H1 (cell line): ENCODE data around the gene PCSK9. TPM values are rescaled to one million over a fixed set of nuclear protein-coding genes. Genes with fewer than 3 reads are reported as not detected.

Experiments used
- CTCF ChIA-PET: fragments of 300-600 bp; sonication (Branson Sonifier 250); formaldehyde crosslinking; loops from one replicate; lab custom pipeline; 2021; ENCODE audit not compliant: partially characterized antibody; lab: Charles Lee
- POLR2A ChIA-PET: fragments of 300-600 bp; sonication (Branson Sonifier 250); formaldehyde crosslinking; loops from one replicate; lab custom pipeline; 2021; ENCODE audit warnings: inconsistent platforms; ENCODE audit not compliant: partially characterized antibody; lab: Charles Lee
- DNase-seq, 2 experiments: peaks; one replicate each; pipeline versions ENCODE4 v3.0.0 to v3.0.0-alpha.2; 2010 to 2022; ENCODE audit warnings: low spot score in 2 of 2, low read depth in 1 of 2, mixed read lengths in 1 of 2
- FAIRE-seq: peaks from 2 replicates; lab custom pipeline; 2011; peaks lifted over from hg19 to GRCh38; lab: Jason Lieb, UNC
- H2AFZ ChIP-seq: 2 replicates; pipeline ENCODE4 v1.8.1; 2012; ENCODE audit warnings: low read length, inconsistent platforms
- H2AK5ac ChIP-seq: 2 replicates; pipeline ENCODE4 v1.6.1; 2013; ENCODE audit warnings: low read depth, low read length
- H2BK120ac ChIP-seq: replicated peaks from 2 replicates; pipeline ENCODE3; 2013; ENCODE audit warnings: low read depth, low read length, inconsistent platforms
- H2BK12ac ChIP-seq: 2 replicates; pipeline ENCODE4 v1.6.1; 2013; ENCODE audit warnings: low read depth, low read length
- H2BK15ac ChIP-seq: 2 replicates; pipeline ENCODE4 v1.6.1; 2013; ENCODE audit warnings: low read length
- H2BK20ac ChIP-seq: 2 replicates; pipeline ENCODE4 v1.6.1; 2013; ENCODE audit warnings: low read length
- H2BK5ac ChIP-seq: 2 replicates; pipeline ENCODE4 v1.6.1; 2013; ENCODE audit warnings: low read depth, low read length
- H3K14ac ChIP-seq: 2 replicates; pipeline ENCODE4 v1.6.1; 2013; ENCODE audit warnings: inconsistent platforms; ENCODE audit not compliant: insufficient read length
- H3K18ac ChIP-seq: 2 replicates; pipeline ENCODE4 v1.6.1; 2013; ENCODE audit warnings: low read length; ENCODE audit errors: extremely low read depth
- H3K23ac ChIP-seq: 2 replicates; pipeline ENCODE4 v1.6.1; 2013; ENCODE audit warnings: inconsistent platforms; ENCODE audit not compliant: insufficient read length
- H3K23me2 ChIP-seq: 2 replicates; pipeline ENCODE4 v1.6.1; 2013; ENCODE audit warnings: low read depth, low read length
- H3K27ac ChIP-seq: 2 replicates; pipeline ENCODE4 v1.6.1; 2011; ENCODE audit warnings: low read depth, low read length, inconsistent platforms
- H3K27me3 ChIP-seq, 4 experiments: replicated peaks in 1 of 4; 1 replicate in 1 of 4; 2 replicates in 3 of 4; pipeline versions ENCODE4 v1.6.1 to v1.8.1; 2011 to 2013; ENCODE audit warnings: low read length in 3 of 4, mild to moderate bottlenecking in 3 of 4, inconsistent platforms in 2 of 4, mixed read lengths in 2 of 4, moderate library complexity in 1 of 4; ENCODE audit not compliant: control insufficient read depth in 3 of 4, insufficient read depth in 3 of 4; ENCODE audit errors: extremely low read depth in 1 of 4
- H3K36me3 ChIP-seq, 4 experiments: 2 replicates each; pipeline versions ENCODE4 v1.6.1 to v1.8.1; 2011 to 2013; ENCODE audit warnings: mild to moderate bottlenecking in 4 of 4, low read length in 3 of 4, moderate library complexity in 2 of 4, control low read depth in 1 of 4, inconsistent platforms in 1 of 4; ENCODE audit not compliant: insufficient read depth in 4 of 4, control insufficient read depth in 2 of 4
- H3K4ac ChIP-seq: replicated peaks from 2 replicates; pipeline ENCODE3; 2013; ENCODE audit warnings: low read length, low read depth, mixed read lengths, inconsistent platforms; ENCODE audit not compliant: insufficient read length
- H3K4me1 ChIP-seq, 4 experiments: replicated peaks in 1 of 4; 1 replicate in 1 of 4; 2 replicates in 3 of 4; pipeline versions ENCODE4 v1.6.1 to v1.8.1; 2011 to 2013; ENCODE audit warnings: low read length in 3 of 4, inconsistent platforms in 2 of 4, mixed read lengths in 1 of 4; ENCODE audit not compliant: insufficient read depth in 4 of 4, control insufficient read depth in 3 of 4
- H3K4me2 ChIP-seq, 2 experiments: 2 replicates each; pipeline versions ENCODE4 v1.6.1 to v1.8.1; 2011 to 2013; ENCODE audit warnings: low read depth in 2 of 2, low read length in 2 of 2, control low read depth in 1 of 2, inconsistent platforms in 1 of 2, mild to moderate bottlenecking in 1 of 2; ENCODE audit not compliant: insufficient read depth in 1 of 2
- H3K4me3 ChIP-seq, 4 experiments: fragments of 200-600, 300-600 bp in 1 of 4; sonication (generic), shearing (Covaris generic), sonication (Bioruptor Twin) in 1 of 4; 2 replicates each; pipeline versions ENCODE4 v1.5.1 to v1.8.1; 2011 to 2016; ENCODE audit warnings: low read length in 4 of 4, low read depth in 3 of 4, control low read depth in 2 of 4, inconsistent platforms in 2 of 4, mild to moderate bottlenecking in 2 of 4, mixed read lengths in 1 of 4, moderate library complexity in 1 of 4; ENCODE audit not compliant: insufficient read depth in 2 of 4; ENCODE audit errors: extremely low read depth in 1 of 4
- H3K56ac ChIP-seq: replicated peaks from 2 replicates; pipeline ENCODE3; 2013; ENCODE audit warnings: low read depth, mild to moderate bottlenecking, mixed read lengths, low read length, inconsistent platforms; ENCODE audit not compliant: insufficient read length
- H3K79me1 ChIP-seq: 2 replicates; pipeline ENCODE4 v1.6.1; 2013; ENCODE audit warnings: low read depth, low read length, control low read depth
- H3K79me2 ChIP-seq, 2 experiments: 2 replicates each; pipeline versions ENCODE4 v1.6.1 to v1.8.1; 2012 to 2013; ENCODE audit warnings: low read length in 2 of 2, mild to moderate bottlenecking in 2 of 2, inconsistent platforms in 1 of 2; ENCODE audit not compliant: insufficient read depth in 2 of 2, control insufficient read depth in 1 of 2
- H3K9ac ChIP-seq, 4 experiments: replicated peaks in 1 of 4; 1 replicate in 1 of 4; 2 replicates in 3 of 4; pipeline versions ENCODE4 v1.6.1 to v1.8.1; 2011 to 2013; ENCODE audit warnings: low read depth in 3 of 4, low read length in 3 of 4, control low read depth in 2 of 4, mild to moderate bottlenecking in 2 of 4, moderate library complexity in 2 of 4, inconsistent platforms in 1 of 4; ENCODE audit errors: extremely low read depth in 1 of 4
- H3K9me3 ChIP-seq, 2 experiments: 2 replicates each; pipeline versions ENCODE4 v1.6.1 to v1.8.1; 2012 to 2013; ENCODE audit warnings: mild to moderate bottlenecking in 2 of 2, moderate library complexity in 2 of 2, control low read depth in 1 of 2, inconsistent platforms in 1 of 2, low read depth in 1 of 2, low read length in 1 of 2, mixed read lengths in 1 of 2; ENCODE audit not compliant: insufficient read depth in 2 of 2
- H4K20me1 ChIP-seq, 2 experiments: replicated peaks in 1 of 2; 2 replicates each; pipeline versions ENCODE3 to v1.8.1; 2011 to 2013; ENCODE audit warnings: inconsistent platforms in 2 of 2, low read length in 2 of 2, mild to moderate bottlenecking in 1 of 2; ENCODE audit not compliant: insufficient read depth in 2 of 2, control insufficient read depth in 1 of 2
- H4K5ac ChIP-seq: 2 replicates; pipeline ENCODE4 v1.6.1; 2013; ENCODE audit warnings: low read length, low read depth, mixed read lengths, inconsistent platforms; ENCODE audit not compliant: insufficient read length
- H4K8ac ChIP-seq: 2 replicates; pipeline ENCODE4 v1.8.0; 2013; ENCODE audit warnings: mild to moderate bottlenecking, moderate library complexity, low read length, inconsistent platforms; ENCODE audit not compliant: insufficient read depth; ENCODE audit errors: extremely low read depth
- H4K91ac ChIP-seq: replicated peaks from 2 replicates; pipeline ENCODE3; 2013; ENCODE audit warnings: low read length, mixed read lengths, inconsistent platforms; ENCODE audit not compliant: insufficient read length
- BACH1 ChIP-seq: IDR thresholded peaks from 2 replicates; pipeline ENCODE4 v1.6.1; 2012; ENCODE audit warnings: low read length, improper control_type of control experiment
- BRCA1 ChIP-seq: IDR thresholded peaks from 2 replicates; pipeline ENCODE4 v1.6.1; 2012; ENCODE audit warnings: low read depth, low read length, improper control_type of control experiment
- CBX5 ChIP-seq: fragments of 300-800, 300-1000 bp; sonication (generic); IDR thresholded peaks from 2 replicates; pipeline ENCODE4 v1.7.1; 2016; ENCODE audit warnings: antibody characterized with exemption, low read length, low read depth
- CHD1 ChIP-seq: IDR thresholded peaks from 2 replicates; pipeline ENCODE4 v1.6.1; 2012; ENCODE audit warnings: low read depth, low read length, improper control_type of control experiment
- CTBP2 ChIP-seq: IDR thresholded peaks from 2 replicates; pipeline ENCODE4 v1.7.0; 2011; ENCODE audit warnings: borderline replicate concordance, mild to moderate bottlenecking, moderate library complexity, mixed read lengths, low read length; ENCODE audit not compliant: insufficient read depth, insufficient read length
- EP300 ChIP-seq, 2 experiments: IDR thresholded peaks; 1 replicate in 1 of 2; 2 replicates in 1 of 2; pipeline ENCODE4 v1.6.1; 2011 to 2012; ENCODE audit warnings: low read depth in 2 of 2, low read length in 2 of 2, mild to moderate bottlenecking in 2 of 2, borderline replicate concordance in 1 of 2, inconsistent platforms in 1 of 2, moderate library complexity in 1 of 2
- EZH2 ChIP-seq: fragments of 200-600 bp; sonication (generic); IDR thresholded peaks from 2 replicates; pipeline ENCODE4 v1.7.1; 2012; ENCODE audit warnings: low read depth, mild to moderate bottlenecking, moderate library complexity, low read length, inconsistent platforms; ENCODE audit not compliant: severe bottlenecking
- HDAC6 ChIP-seq: IDR thresholded peaks from one replicate; pipeline ENCODE4 v1.7.1; 2012; ENCODE audit warnings: low read depth, mild to moderate bottlenecking, inconsistent platforms, low read length, moderate library complexity
- MAX ChIP-seq: IDR thresholded peaks from 2 replicates; pipeline ENCODE4 v1.6.1; 2012; ENCODE audit warnings: inconsistent platforms
- NRF1 ChIP-seq: IDR thresholded peaks from 2 replicates; pipeline ENCODE4 v1.6.1; 2011; ENCODE audit warnings: mild to moderate bottlenecking, low read depth, low read length, improper control_type of control experiment
- SIRT6 ChIP-seq: IDR thresholded peaks from one replicate; pipeline ENCODE4 v1.7.1; 2012; ENCODE audit warnings: low read length, inconsistent platforms
- SIX5 ChIP-seq: IDR thresholded peaks from 2 replicates; pipeline ENCODE4 v1.6.1; 2011; ENCODE audit warnings: mild to moderate bottlenecking, low read depth, low read length
- WGBS, 2 experiments: shearing (Covaris generic) in 1 of 2; methylation state at CpG; one replicate each; pipeline versions ENCODE4 v1.1.6 to v1.1.7; 2013 to 2015; ENCODE audit warnings: low lambda C conversion rate in 2 of 2, mixed read lengths in 2 of 2, inconsistent platforms in 1 of 2, low coverage in 1 of 2, missing lambda C conversion rate in 1 of 2; ENCODE audit not compliant: insufficient replicate concordance in 2 of 2, insufficient coverage in 1 of 2, insufficient read length in 1 of 2; ENCODE audit errors: extremely low coverage in 1 of 2, missing lambda C conversion rate in 1 of 2; 5-methylcytosine and 5-hydroxymethylcytosine counted together
- polyA plus RNA-seq, 7 experiments: library from polyadenylated mRNA; depleted of rRNA in 3 of 7; stranded (reverse) in 5 of 7; unstranded in 2 of 7; fragments of >200 nt in 5 of 7; fragments of 200-250 nt in 2 of 7; gene quantifications; 1 replicate in 5 of 7; 2 replicates in 1 of 7; 4 replicates in 1 of 7; pipeline versions ENCODE4 v1.2.1 to v1.2.3, GENCODE V29; 2011 to 2013; ENCODE audit warnings: missing spikeins in 2 of 7, mixed read lengths in 2 of 7
- total RNA-seq: library from RNA; stranded (reverse); fragmentation: NEBNext Ultra II Directional; extraction: Animal tissue kit (Norgen Biotek cat#: 25700); gene quantifications from 2 replicates; pipeline ENCODE4 v1.2.1, GENCODE V29; 2021

Gene PCSK9
- total and polyA plus RNA-seq, 2 of the 8 experiments (the other 6 are each of a cell fraction or from before 2014, with no cell fraction given), result 22.3 to 32.3 TPM

- Histone ChIP-seq H3K4me2 (no peak overlapping the region), H2BK20ac (no peak overlapping the region), H3K79me2 (no peaks in the 10 kb centered on the region), H3K36me3 (peaks cover 6 to 37% (median 33%) of the 10 kb centered on the region in 4 experiments; a peak in 7 of 8 replicates), H2BK5ac (no peak overlapping the region), H4K91ac (no peak overlapping the region), H4K8ac (no peak overlapping the region), H2BK120ac (no peak overlapping the region), H3K18ac (no peak overlapping the region), H2AK5ac (no peak overlapping the region), H2BK12ac (no peak overlapping the region), H3K27me3 (no peaks in the 10 kb centered on the region), H3K4ac (no peak overlapping the region), H3K9ac (no peak overlapping the region)
- CTCF ChIA-PET, result interaction anchor here (0.9 to 1.5 kb wide), 3 partner anchors 19 to 123 kb away, joined by 3 to 7 read pairs (median 4); no protein-coding TSS in a partner anchor
- DNase-seq, result no peak
- TF ChIP-seq BRCA1 (no peak), EZH2 (no peak), HDAC6 (no peak), SIX5 (no peak), SIRT6 (no peak), CHD1 (no peak), CBX5 (no peak), BACH1 (no peak), NRF1 (no peak), EP300 (IDR thresholded peaks at IDR 0.05; ENCODE audit: borderline replicate concordance in 1 of 2, low read depth in 2 of 2, low read length in 2 of 2) (no peak), CTBP2 (no peak), MAX (no peak)
- TF ChIP-seq, all 59 proteins: peak for 0
- Histone ChIP-seq H3K4me1 (no peaks in the 10 kb centered on the region), H3K23me2 (no peaks in the 10 kb centered on the region), H3K4me3 (no peak overlapping the region), H3K56ac (no peak overlapping the region), H3K27ac (no peak overlapping the region), H2BK15ac (no peak overlapping the region), H3K14ac (no peak overlapping the region), H4K5ac (no peak overlapping the region), H2AFZ (no peak overlapping the region), H3K9me3 (no peaks in the 10 kb centered on the region), H3K79me1 (no peaks in the 10 kb centered on the region; the same call in 1 of the 2 replicates), H3K23ac (no peak overlapping the region), H4K20me1 (peaks cover 1 to 9% of the 10 kb centered on the region in 2 experiments)
- FAIRE-seq, result no peak
- POLR2A ChIA-PET, result no interaction called here
- WGBS, 2 experiments, result 91% methylated on average over 1 of the region's 1 CpG; no CpG with 5 or more reads in 1 of the 2 experiments
Observed at GRCh38 chr1:55067914-55068313, 28.6 kb downstream of the PCSK9 start.
